Measurements from ENCODE around the gene NEAT1.

DNA sequence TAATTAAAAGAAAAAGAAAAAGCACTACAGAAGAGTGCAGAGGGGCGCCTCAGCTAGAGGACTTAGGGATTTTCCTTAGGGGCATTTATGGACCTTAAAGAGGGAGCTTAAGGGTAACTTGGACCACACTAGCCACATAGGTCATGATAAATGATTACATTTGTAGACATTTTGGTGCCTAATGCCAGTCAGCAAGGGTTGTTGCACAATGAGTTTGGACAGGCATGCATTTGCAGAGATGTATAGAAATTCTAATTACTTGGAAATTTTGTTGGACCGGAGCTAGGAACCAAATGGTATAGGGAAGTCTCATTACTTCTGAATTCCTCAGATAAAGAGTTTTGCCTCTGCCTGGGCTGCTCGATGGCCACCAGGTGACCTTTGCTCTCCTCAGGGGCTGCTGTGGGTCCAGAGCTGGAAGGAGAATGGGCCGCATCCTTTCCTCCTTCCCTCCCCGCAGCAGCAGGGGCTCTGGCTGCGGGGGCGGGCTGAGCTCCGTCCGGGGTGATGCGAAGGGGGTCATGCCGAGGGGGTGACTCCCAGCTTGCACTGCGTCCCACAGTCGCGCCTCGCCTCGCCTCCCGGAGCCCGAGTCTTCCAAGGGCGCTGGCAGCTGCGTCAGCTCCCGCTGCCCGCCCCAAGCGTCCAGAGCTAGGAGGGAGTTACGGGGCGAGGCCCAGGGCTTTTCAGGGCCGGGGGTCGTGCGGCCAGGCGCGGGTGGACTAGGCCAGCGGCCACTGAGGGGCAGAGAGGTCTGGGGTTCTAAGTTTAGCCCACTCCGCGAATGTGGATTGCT lies 56.0 kb downstream of the NEAT1 start:
- TF ChIP-seq, protein P1, sequence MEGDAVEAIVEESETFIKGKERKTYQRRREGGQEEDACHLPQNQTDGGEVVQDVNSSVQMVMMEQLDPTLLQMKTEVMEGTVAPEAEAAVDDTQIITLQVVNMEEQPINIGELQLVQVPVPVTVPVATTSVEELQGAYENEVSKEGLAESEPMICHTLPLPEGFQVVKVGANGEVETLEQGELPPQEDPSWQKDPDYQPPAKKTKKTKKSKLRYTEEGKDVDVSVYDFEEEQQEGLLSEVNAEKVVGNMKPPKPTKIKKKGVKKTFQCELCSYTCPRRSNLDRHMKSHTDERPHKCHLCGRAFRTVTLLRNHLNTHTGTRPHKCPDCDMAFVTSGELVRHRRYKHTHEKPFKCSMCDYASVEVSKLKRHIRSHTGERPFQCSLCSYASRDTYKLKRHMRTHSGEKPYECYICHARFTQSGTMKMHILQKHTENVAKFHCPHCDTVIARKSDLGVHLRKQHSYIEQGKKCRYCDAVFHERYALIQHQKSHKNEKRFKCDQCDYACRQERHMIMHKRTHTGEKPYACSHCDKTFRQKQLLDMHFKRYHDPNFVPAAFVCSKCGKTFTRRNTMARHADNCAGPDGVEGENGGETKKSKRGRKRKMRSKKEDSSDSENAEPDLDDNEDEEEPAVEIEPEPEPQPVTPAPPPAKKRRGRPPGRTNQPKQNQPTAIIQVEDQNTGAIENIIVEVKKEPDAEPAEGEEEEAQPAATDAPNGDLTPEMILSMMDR (IDR thresholded peaks at IDR 0.05; ENCODE audit: low read length), result no peak
- TF ChIP-seq EZH2 (optimal IDR thresholded peaks at IDR 0.05; ENCODE audit: low read depth, low read length), result no peak
